Measurements from ENCODE around the gene CDKN1B. TPM values are rescaled to one million over a fixed set of nuclear protein-coding genes. Genes with fewer than 3 reads are reported as not detected.

Gene CDKN1B
- total and polyA plus RNA-seq, 2 donors (not counting 3 experiments of a cell fraction or from before 2014, with no cell fraction given): 12.7 to 40.8 TPM

DNA sequence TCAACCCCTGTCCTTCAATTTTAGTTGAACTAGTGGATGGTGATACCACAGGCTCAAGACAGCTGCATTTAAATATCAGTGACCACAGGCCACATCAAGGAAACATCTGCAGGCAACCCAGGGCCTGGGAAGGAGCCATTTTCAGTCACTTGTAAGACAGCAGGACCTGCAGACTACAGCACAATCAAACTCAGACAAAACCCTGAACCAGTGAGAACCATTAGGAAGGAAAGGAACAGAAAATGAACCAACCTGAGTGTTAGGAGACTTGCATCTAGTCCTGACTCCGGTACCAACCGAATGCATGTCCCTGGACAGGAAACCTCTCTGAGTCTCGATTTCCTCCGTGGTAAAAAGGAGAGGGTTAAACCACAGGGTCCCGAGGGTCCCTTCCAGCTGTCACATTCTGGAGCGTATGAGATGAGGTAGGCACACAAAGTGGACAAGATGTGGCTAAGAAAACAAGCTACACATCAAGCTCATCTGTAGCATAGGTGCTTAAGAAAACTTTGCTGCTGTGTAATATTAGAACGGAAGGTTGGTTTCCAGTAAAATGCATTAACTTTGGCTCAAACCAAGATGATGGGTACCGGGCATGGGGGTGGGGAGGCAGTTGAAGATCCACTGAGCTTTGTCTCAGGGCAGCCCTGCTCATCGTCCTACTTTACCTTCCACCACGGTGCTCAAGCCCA lies 1.6 kb upstream of the CDKN1B start:
- no peak for TF ChIP-seq EZH2 (IDR thresholded peaks at IDR 0.05; ENCODE audit: borderline replicate concordance, low read depth, low read length, severe bottlenecking)
- TF ChIP-seq POLR2AphosphoS5 (IDR thresholded peaks at IDR 0.05; ENCODE audit: insufficient read depth, low read depth, low read length): no peak
- TF ChIP-seq FOS (IDR thresholded peaks at IDR 0.05; ENCODE audit: borderline replicate concordance, insufficient read depth, low read length): no peak
- TF ChIP-seq POLR2A (IDR thresholded peaks at IDR 0.05; ENCODE audit: low read depth, low read length): peak; percentile 9
- TF ChIP-seq JUN (IDR thresholded peaks at IDR 0.05; ENCODE audit: borderline replicate concordance, insufficient read depth, insufficient read length, low read depth): no peak
- CTCF ChIA-PET: interaction anchor here (0.7 to 4.2 kb wide), 8 partner anchors 9 to 496 kb away, joined by 3 to 52 read pairs (median 4); no protein-coding TSS in a partner anchor
- H3K27ac ChIP-seq (ENCODE audit: insufficient read depth, low read depth, low read length): peak overlapping the region; percentile 98
- peaks cover 2 to 3% of the 10 kb centered on the region in 2 experiments for H3K36me3 ChIP-seq (ENCODE audit: control insufficient read depth in 2 of 2, extremely low read depth in 1 of 2, insufficient read depth in 2 of 2, low read length in 2 of 2)
- no peaks in the 10 kb centered on the region for H4K20me1 ChIP-seq (replicated peaks; ENCODE audit: control insufficient read depth, extremely low read depth, insufficient read depth, low read length)
- H3K9ac ChIP-seq (replicated peaks; ENCODE audit: extremely low read depth, insufficient read depth, low read length): peak overlapping the region; percentile 98
- H3K4me3 ChIP-seq (replicated peaks in 1 of 3; ENCODE audit: insufficient read depth in 1 of 3, low read depth in 1 of 3, low read length in 3 of 3): peak overlapping the region in 2 of 3 experiments; percentile 47 to 67
- no peaks in the 10 kb centered on the region for H3K9me1 ChIP-seq (replicated peaks; ENCODE audit: control insufficient read depth, extremely low read depth, insufficient read depth, low read length)
- peaks cover 35% of the 10 kb centered on the region for H3K79me2 ChIP-seq (ENCODE audit: control insufficient read depth, insufficient read depth, low read length)
- DNase-seq (ENCODE audit: low read depth, low spot score) (peak; percentile 73), FAIRE-seq (peak; percentile 63)
- H3K4me1 ChIP-seq (ENCODE audit: control insufficient read depth, extremely low read depth, insufficient read depth, low read length): peaks cover 37% of the 10 kb centered on the region
- peak overlapping the region; percentile 78 for H2AFZ ChIP-seq (ENCODE audit: low read depth, low read length)
- intact Hi-C loops (cut with micrococcal nuclease) (loop anchor here (2.0 to 5.0 kb wide), 3 partner anchors 19 to 487 kb away; partner anchors contain the start of genes DUSP16 and GPR19), dilution Hi-C loops (cut with MboI; ENCODE audit: extremely low pct_ligation_motif_present, low sequenced_read_pairs) (no loop called here)
- peak overlapping the region; percentile 73 for H3K4me2 ChIP-seq (ENCODE audit: insufficient read depth, low read length)
- POLR2A ChIA-PET: interaction anchor here (0.7 to 1.5 kb wide), 4 partner anchors 10 to 483 kb away, joined by 3 to 9 read pairs (median 4); no protein-coding TSS in a partner anchor
- no peaks in the 10 kb centered on the region for H3K27me3 ChIP-seq (ENCODE audit: control insufficient read depth in 2 of 2, insufficient read depth in 2 of 2, low read length in 2 of 2)
- no TSS peak for BruUV-seq (replicated peaks)
- H3K9me3 ChIP-seq (replicated peaks; ENCODE audit: control insufficient read depth, insufficient read depth, low read length): no peaks in the 10 kb centered on the region

All from endothelial cell of umbilical vein (primary cell).